CD14-positive monocyte (primary cell): ENCODE results near the gene MSI2. TPM values are rescaled to one million over a fixed set of nuclear protein-coding genes. Genes with fewer than 3 reads are reported as not detected.

Experiments
- DNase-seq, 3 donors: peaks; one replicate each; pipeline ENCODE4 v3.0.0-alpha.2; 2011 to 2022
- H2AFZ ChIP-seq: 2 replicates; pipeline ENCODE4 v1.6.0; 2012; ENCODE audit warnings: mild to moderate bottlenecking, low read depth, low read length, inconsistent platforms; ENCODE audit not compliant: insufficient read depth, poor library complexity, severe bottlenecking
- H3K27ac ChIP-seq, 2 donors: 1 replicate in 1 of 2; 2 replicates in 1 of 2; pipeline ENCODE4 v1.5.1; 2012 to 2013; ENCODE audit warnings: low read length in 2 of 2, control low read depth in 1 of 2, inconsistent platforms in 1 of 2, low read depth in 1 of 2, mild to moderate bottlenecking in 1 of 2
- H3K27me3 ChIP-seq, 2 donors: one replicate each; pipeline versions ENCODE4 v1.6.0 to v1.6.1; 2011 to 2013; ENCODE audit warnings: low read length in 2 of 2; ENCODE audit not compliant: control insufficient read depth in 2 of 2, insufficient read depth in 2 of 2
- H3K36me3 ChIP-seq, 2 donors: replicated peaks in 1 of 2; 1 replicate in 1 of 2; 2 replicates in 1 of 2; pipeline versions ENCODE4 v1.5.1 to v1.6.1; 2012 to 2013; ENCODE audit warnings: low read length in 2 of 2, control low read depth in 1 of 2, inconsistent platforms in 1 of 2, mild to moderate bottlenecking in 1 of 2; ENCODE audit not compliant: insufficient read depth in 2 of 2, control insufficient read depth in 1 of 2
- H3K4me1 ChIP-seq, 2 donors: 1 replicate in 1 of 2; 2 replicates in 1 of 2; pipeline versions ENCODE4 v1.5.1 to v1.6.1; 2012 to 2013; ENCODE audit warnings: low read length in 2 of 2, control low read depth in 1 of 2, inconsistent platforms in 1 of 2, mild to moderate bottlenecking in 1 of 2, moderate library complexity in 1 of 2; ENCODE audit not compliant: insufficient read depth in 2 of 2, control insufficient read depth in 1 of 2
- H3K4me2 ChIP-seq: replicated peaks from 2 replicates; pipeline ENCODE3; 2012; ENCODE audit warnings: low read length, moderate library complexity, mild to moderate bottlenecking; ENCODE audit not compliant: poor library complexity, severe bottlenecking; ENCODE audit errors: extremely low read depth
- H3K4me3 ChIP-seq, 3 experiments: fragments of 200-600 bp in 1 of 3; sonication (generic) in 1 of 3; replicated peaks in 1 of 3; 1 replicate in 2 of 3; 2 replicates in 1 of 3; pipeline ENCODE4 v1.5.1; 2011 to 2013; ENCODE audit warnings: low read length in 3 of 3, mild to moderate bottlenecking in 3 of 3, control low read depth in 2 of 3, low read depth in 2 of 3, inconsistent platforms in 1 of 3, moderate library complexity in 1 of 3
- H3K79me2 ChIP-seq: 2 replicates; pipeline ENCODE4 v1.6.0; 2012; ENCODE audit warnings: mild to moderate bottlenecking, control low read depth, inconsistent platforms, low read length, moderate library complexity; ENCODE audit not compliant: insufficient read depth
- H3K9ac ChIP-seq: 2 replicates; pipeline ENCODE4 v1.6.0; 2017; ENCODE audit warnings: low read length, mild to moderate bottlenecking; ENCODE audit not compliant: insufficient read depth, poor library complexity, severe bottlenecking
- H3K9me3 ChIP-seq, 2 donors: replicated peaks in 1 of 2; 1 replicate in 1 of 2; 2 replicates in 1 of 2; pipeline versions ENCODE4 v1.5.1 to v1.6.1; 2012 to 2013; ENCODE audit warnings: low read length in 2 of 2, control low read depth in 1 of 2; ENCODE audit not compliant: control insufficient read depth in 1 of 2, insufficient read depth in 1 of 2
- H4K20me1 ChIP-seq: 2 replicates; pipeline ENCODE4 v1.6.0; 2012; ENCODE audit warnings: mild to moderate bottlenecking, low read length, control low read depth, moderate library complexity; ENCODE audit not compliant: insufficient read depth
- H3K27ac Mint-ChIP-seq, 7 donors: one replicate each; pipeline ENCODE4 v1.8.0; 2020; ENCODE audit warnings: mild to moderate bottlenecking in 7 of 7, mixed read lengths in 7 of 7, moderate library complexity in 6 of 7, inconsistent platforms in 2 of 7
- H3K27me3 Mint-ChIP-seq, 3 donors: one replicate each; pipeline ENCODE4 v1.8.0; 2021 to 2022; ENCODE audit warnings: low read depth in 3 of 3, mild to moderate bottlenecking in 3 of 3, mixed read lengths in 3 of 3, moderate library complexity in 3 of 3, inconsistent platforms in 1 of 3
- H3K36me3 Mint-ChIP-seq, 2 donors: one replicate each; pipeline ENCODE4 v1.8.0; 2020; ENCODE audit warnings: mixed read lengths in 2 of 2, inconsistent platforms in 1 of 2, mild to moderate bottlenecking in 1 of 2
- H3K4me1 Mint-ChIP-seq: one replicate; pipeline ENCODE4 v1.8.0; 2020; ENCODE audit warnings: mild to moderate bottlenecking, mixed read lengths
- H3K4me3 Mint-ChIP-seq, 2 donors: one replicate each; pipeline ENCODE4 v1.8.0; 2020; ENCODE audit warnings: mild to moderate bottlenecking in 2 of 2, mixed read lengths in 2 of 2, moderate library complexity in 1 of 2
- H3K9me3 Mint-ChIP-seq, 7 donors: one replicate each; pipeline ENCODE4 v1.8.0; 2020 to 2022; ENCODE audit warnings: mixed read lengths in 7 of 7, mild to moderate bottlenecking in 6 of 7, moderate library complexity in 6 of 7, inconsistent platforms in 2 of 7
- WGBS: methylation state at CpG from one replicate; pipeline ENCODE4 v1.1.5; 2013; ENCODE audit warnings: missing lambda C conversion rate; ENCODE audit not compliant: insufficient coverage; 5-methylcytosine and 5-hydroxymethylcytosine counted together
- intact Hi-C, 2 donors: fragments of 100-400 bp; cut with micrococcal nuclease; formaldehyde crosslinking; loops; one replicate each; pipeline versions ENCODE4 v1.15.0 to v1.15.1; 2023
- polyA plus RNA-seq, 3 donors: library from polyadenylated mRNA; depleted of rRNA in 1 of 3; unstranded in 2 of 3; stranded (reverse) in 1 of 3; fragments of 300-500 nt in 2 of 3; fragments of >200 nt in 1 of 3; fragmentation: Illumina TruSeq in 2 of 3; gene quantifications; 1 replicate in 2 of 3; 2 replicates in 1 of 3; pipeline ENCODE4 v1.2.3, GENCODE V29; 2012 to 2021
- TF ChIP-seq, protein P1 (sequence below): fragments of 200-600 bp; IDR thresholded peaks from one replicate; pipeline ENCODE4 v1.8.0; 2022; ENCODE audit warnings: antibody characterized with exemption, mild to moderate bottlenecking

MSI2 gene
- polyA plus RNA-seq, 3 donors = 0.20 to 6.6 (median 0.37) TPM

DNA sequence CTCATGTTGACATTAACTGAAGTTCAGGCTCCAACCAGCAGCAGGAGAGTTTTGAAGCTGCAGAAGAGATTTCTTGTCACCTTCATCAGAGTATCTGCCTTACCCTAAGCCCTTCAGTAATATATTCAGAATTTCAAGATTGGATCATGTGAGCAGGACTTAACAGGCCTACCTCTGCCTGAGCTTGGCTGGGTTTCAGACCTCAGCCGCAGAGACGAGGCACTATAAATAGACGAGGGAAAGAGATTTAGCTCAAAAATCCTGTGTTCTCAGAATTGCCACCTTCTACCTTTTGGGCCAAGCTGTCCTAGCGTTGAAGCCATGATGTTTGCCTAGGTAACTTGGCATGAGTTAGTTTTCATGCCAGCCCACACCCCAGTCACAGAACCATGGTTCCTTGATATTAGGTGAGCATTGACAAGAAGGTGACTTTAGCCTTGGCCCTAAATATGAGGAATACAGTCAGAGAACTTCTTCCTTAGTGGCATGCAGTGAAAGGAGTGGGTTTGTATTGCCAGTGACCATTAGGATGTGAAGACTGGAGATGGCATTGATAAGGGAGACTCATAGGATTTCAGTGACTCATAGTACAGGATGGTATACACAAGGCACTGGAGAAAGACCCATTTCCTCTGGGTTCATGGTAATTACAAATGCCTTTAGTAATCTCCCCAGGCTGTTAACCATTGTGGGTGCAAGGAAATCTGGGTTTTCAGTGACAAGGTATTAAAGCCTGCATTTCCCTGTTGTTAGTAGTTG lies 224.3 kb downstream of the MSI2 start:
- Histone ChIP-seq H3K27ac (no peak overlapping the region), H3K4me3 (no peak overlapping the region), H2AFZ (no peak overlapping the region), H4K20me1 (no peaks in the 10 kb centered on the region), H3K36me3 (no peaks in the 10 kb centered on the region), H3K79me2 (no peaks in the 10 kb centered on the region), H3K9me3 (no peaks in the 10 kb centered on the region), H3K4me1 (peaks cover 0 to 4% of the 10 kb centered on the region in 2 donors), H3K9ac (no peak overlapping the region), H3K4me2 (no peak overlapping the region), H3K27me3 (no peaks in the 10 kb centered on the region)
- WGBS = 10% methylated on average over 4 of the region's 4 CpGs
- H3K27me3 Mint-ChIP-seq = no peaks in the 10 kb centered on the region
- no peak overlapping the region for H3K4me3 Mint-ChIP-seq
- peaks cover 0 to 2% (median 0%) of the 10 kb centered on the region in 7 donors for H3K9me3 Mint-ChIP-seq
- H3K4me1 Mint-ChIP-seq = peaks cover 20% of the 10 kb centered on the region
- intact Hi-C loops = no loop called here
- no peak overlapping the region for H3K27ac Mint-ChIP-seq
- no peak for DNase-seq
- H3K36me3 Mint-ChIP-seq = no peaks in the 10 kb centered on the region
- TF ChIP-seq, protein P1, sequence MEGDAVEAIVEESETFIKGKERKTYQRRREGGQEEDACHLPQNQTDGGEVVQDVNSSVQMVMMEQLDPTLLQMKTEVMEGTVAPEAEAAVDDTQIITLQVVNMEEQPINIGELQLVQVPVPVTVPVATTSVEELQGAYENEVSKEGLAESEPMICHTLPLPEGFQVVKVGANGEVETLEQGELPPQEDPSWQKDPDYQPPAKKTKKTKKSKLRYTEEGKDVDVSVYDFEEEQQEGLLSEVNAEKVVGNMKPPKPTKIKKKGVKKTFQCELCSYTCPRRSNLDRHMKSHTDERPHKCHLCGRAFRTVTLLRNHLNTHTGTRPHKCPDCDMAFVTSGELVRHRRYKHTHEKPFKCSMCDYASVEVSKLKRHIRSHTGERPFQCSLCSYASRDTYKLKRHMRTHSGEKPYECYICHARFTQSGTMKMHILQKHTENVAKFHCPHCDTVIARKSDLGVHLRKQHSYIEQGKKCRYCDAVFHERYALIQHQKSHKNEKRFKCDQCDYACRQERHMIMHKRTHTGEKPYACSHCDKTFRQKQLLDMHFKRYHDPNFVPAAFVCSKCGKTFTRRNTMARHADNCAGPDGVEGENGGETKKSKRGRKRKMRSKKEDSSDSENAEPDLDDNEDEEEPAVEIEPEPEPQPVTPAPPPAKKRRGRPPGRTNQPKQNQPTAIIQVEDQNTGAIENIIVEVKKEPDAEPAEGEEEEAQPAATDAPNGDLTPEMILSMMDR = no peak

DNA sequence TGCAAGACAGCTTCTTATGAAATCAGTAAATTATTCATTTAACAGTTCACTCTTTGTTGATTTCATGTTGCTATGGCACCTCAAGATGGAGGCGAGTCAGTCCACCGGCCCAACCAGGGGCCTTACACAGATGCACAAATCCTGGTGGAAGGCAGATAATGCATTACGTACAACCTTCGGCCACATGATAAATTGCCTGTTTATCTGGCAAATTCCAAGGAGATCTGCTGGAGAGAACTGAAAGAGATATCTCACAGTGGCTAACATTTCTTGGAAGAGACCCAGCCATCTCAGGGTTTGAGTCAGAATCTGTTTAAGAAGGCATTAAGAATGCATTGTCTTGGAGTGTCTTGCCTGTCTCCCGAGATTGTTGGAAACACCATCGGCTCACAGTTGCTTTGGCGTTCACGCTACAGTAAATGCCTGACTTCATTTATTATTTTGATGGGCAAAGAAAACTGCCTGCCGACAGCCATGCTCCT lies 225.6 kb downstream of the MSI2 start:
- Mint-ChIP-seq H3K4me3 (no peak overlapping the region), H3K27me3 (no peaks in the 10 kb centered on the region), H3K27ac (no peak overlapping the region), H3K4me1 (peaks cover 31% of the 10 kb centered on the region), H3K36me3 (no peaks in the 10 kb centered on the region), H3K9me3 (peaks cover 0 to 2% (median 0%) of the 10 kb centered on the region in 7 donors)
- no peak overlapping the region for H3K4me2 ChIP-seq
- H3K79me2 ChIP-seq = no peaks in the 10 kb centered on the region
- H4K20me1 ChIP-seq = no peaks in the 10 kb centered on the region
- no peaks in the 10 kb centered on the region for H3K27me3 ChIP-seq
- WGBS = 95% methylated on average over 9 of the region's 9 CpGs
- intact Hi-C loops = no loop called here
- no peaks in the 10 kb centered on the region for H3K36me3 ChIP-seq
- no peak overlapping the region for H3K27ac ChIP-seq
- H3K9ac ChIP-seq = no peak overlapping the region
- H3K4me1 ChIP-seq = peaks cover 5 to 8% of the 10 kb centered on the region in 2 donors
- no peak overlapping the region for H3K4me3 ChIP-seq
- no peak for DNase-seq
- no peak overlapping the region for H2AFZ ChIP-seq
- no peaks in the 10 kb centered on the region for H3K9me3 ChIP-seq
- TF ChIP-seq, protein P1 = no peak
